Glutamatergic neuron (in vitro differentiated cells): ENCODE data around the gene NIPBL. TPM values are rescaled to one million over a fixed set of nuclear protein-coding genes. Genes with fewer than 3 reads are reported as not detected.
"Not testable (repeated sequence)": the region's sequence is repeated elsewhere in the genome, so short reads cannot be mapped to it uniquely, and the experiment has no call there.

Experiments
- DNase-seq: peaks from one replicate; pipeline ENCODE4 v3.0.0; 2022
- H3K27ac Mint-ChIP-seq: one replicate; pipeline ENCODE4 v1.8.0; 2020; ENCODE audit warnings: mild to moderate bottlenecking, mixed read lengths, inconsistent platforms; ENCODE audit not compliant: unreplicated experiment
- H3K27me3 Mint-ChIP-seq: one replicate; pipeline ENCODE4 v1.8.0; 2020; ENCODE audit warnings: mild to moderate bottlenecking, moderate library complexity, mixed read lengths, inconsistent platforms; ENCODE audit not compliant: unreplicated experiment
- H3K36me3 Mint-ChIP-seq: one replicate; pipeline ENCODE4 v1.8.0; 2020; ENCODE audit warnings: mild to moderate bottlenecking, mixed read lengths, inconsistent platforms; ENCODE audit not compliant: unreplicated experiment
- H3K4me1 Mint-ChIP-seq: one replicate; pipeline ENCODE4 v1.8.0; 2020; ENCODE audit warnings: mild to moderate bottlenecking, low read depth, mixed read lengths, inconsistent platforms; ENCODE audit not compliant: unreplicated experiment
- H3K4me3 Mint-ChIP-seq: one replicate; pipeline ENCODE4 v1.8.0; 2020; ENCODE audit warnings: mild to moderate bottlenecking, mixed read lengths, inconsistent platforms; ENCODE audit not compliant: unreplicated experiment
- H3K9me3 Mint-ChIP-seq: one replicate; pipeline ENCODE4 v1.8.0; 2020; ENCODE audit warnings: mild to moderate bottlenecking, moderate library complexity, mixed read lengths, inconsistent platforms; ENCODE audit not compliant: unreplicated experiment
- total RNA-seq: library from RNA; stranded (reverse); fragmentation: NEBNext Ultra II Directional; extraction: Animal tissue kit (Norgen Biotek cat#: 25700); gene quantifications from one replicate; pipeline ENCODE4 v1.2.1, GENCODE V29; 2021; ENCODE audit not compliant: unreplicated experiment
- TF ChIP-seq, protein P1 (sequence below): fragments of 200-600 bp; sonication (generic); IDR thresholded peaks from one replicate; pipeline ENCODE4 v1.5.0; 2021; ENCODE audit not compliant: partially characterized antibody, unreplicated experiment

The NIPBL gene
- total RNA-seq, 1 donor from 2014 or later: 81.1 TPM

DNA sequence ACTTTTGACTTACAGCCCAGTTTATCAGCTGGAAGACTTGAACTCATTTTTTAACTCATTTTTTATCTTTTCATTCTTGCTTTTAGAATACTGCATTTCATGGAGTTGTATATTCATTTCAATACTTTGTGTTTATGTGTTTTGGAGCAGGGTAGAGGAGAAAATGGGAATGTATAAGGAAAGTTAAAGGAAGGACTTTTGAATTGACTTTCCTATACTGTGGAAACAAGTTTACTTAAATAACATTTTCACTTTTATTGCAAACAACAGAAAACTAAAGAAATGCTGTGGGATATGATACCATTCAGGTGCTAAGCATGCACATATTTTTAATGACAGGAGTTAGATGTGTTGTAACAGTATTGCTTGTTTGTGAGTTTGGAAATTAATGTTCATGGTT is 11.7 kb downstream of the NIPBL start:
- Mint-ChIP-seq H3K27me3 (no peaks in the 10 kb centered on the region), H3K4me1 (peaks cover 2% of the 10 kb centered on the region), H3K36me3 (peaks cover 5% of the 10 kb centered on the region), H3K9me3 (no peaks in the 10 kb centered on the region), H3K4me3 (no peak overlapping the region), H3K27ac (no peak overlapping the region)
- TF ChIP-seq, protein P1, sequence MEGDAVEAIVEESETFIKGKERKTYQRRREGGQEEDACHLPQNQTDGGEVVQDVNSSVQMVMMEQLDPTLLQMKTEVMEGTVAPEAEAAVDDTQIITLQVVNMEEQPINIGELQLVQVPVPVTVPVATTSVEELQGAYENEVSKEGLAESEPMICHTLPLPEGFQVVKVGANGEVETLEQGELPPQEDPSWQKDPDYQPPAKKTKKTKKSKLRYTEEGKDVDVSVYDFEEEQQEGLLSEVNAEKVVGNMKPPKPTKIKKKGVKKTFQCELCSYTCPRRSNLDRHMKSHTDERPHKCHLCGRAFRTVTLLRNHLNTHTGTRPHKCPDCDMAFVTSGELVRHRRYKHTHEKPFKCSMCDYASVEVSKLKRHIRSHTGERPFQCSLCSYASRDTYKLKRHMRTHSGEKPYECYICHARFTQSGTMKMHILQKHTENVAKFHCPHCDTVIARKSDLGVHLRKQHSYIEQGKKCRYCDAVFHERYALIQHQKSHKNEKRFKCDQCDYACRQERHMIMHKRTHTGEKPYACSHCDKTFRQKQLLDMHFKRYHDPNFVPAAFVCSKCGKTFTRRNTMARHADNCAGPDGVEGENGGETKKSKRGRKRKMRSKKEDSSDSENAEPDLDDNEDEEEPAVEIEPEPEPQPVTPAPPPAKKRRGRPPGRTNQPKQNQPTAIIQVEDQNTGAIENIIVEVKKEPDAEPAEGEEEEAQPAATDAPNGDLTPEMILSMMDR: no peak
- DNase-seq: no peak

DNA sequence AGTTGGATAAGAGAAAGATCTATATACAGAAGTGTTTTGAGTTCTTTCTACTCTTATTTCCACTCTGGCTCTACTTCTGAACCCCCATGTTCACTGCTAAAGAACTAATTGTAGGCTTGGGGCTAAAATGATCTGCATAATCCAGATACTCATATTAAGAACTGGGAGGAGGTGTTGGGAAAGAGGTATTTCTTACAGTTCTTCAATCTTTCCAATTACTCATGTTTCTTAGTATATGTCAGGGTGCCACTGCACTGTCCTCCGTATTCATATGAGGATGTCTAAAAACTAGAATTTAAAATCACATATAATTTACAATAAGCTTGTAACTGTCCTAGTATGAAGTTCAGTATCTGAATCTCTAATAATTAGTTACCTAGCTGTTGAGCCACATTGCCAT is 12.7 kb downstream of the NIPBL start:
- DNase-seq: no peak
- Mint-ChIP-seq H3K4me1 (no peaks in the 10 kb centered on the region), H3K9me3 (no peaks in the 10 kb centered on the region), H3K36me3 (peaks cover 5% of the 10 kb centered on the region), H3K4me3 (no peak overlapping the region), H3K27me3 (no peaks in the 10 kb centered on the region), H3K27ac (no peak overlapping the region)
- TF ChIP-seq, protein P1: no peak

DNA sequence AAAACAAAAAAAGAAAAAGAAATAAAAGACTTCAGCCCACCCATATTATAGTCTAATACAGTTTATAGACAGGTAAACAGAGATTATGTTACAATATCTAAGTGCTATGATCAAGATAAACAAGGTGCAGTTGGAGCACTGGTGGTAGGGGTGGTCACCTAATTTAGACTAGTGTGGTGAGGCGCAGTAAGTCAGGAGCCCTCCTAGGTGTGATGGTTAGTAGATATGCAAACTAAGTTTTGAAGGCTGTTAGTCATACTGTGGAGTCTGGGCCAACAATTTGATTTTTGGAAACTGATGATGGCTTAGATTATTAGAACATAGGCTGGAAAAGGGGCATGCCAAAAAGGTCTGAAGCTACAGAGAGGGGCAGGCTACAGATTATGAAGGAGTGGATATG is 14.7 kb downstream of the NIPBL start:
- TF ChIP-seq, protein P1: no peak
- no peak overlapping the region for H3K27ac Mint-ChIP-seq
- no peak for DNase-seq
- no peak overlapping the region for H3K4me3 Mint-ChIP-seq
- no peaks in the 10 kb centered on the region for H3K4me1 Mint-ChIP-seq
- no peaks in the 10 kb centered on the region for H3K27me3 Mint-ChIP-seq
- H3K36me3 Mint-ChIP-seq: no peaks in the 10 kb centered on the region
- no peaks in the 10 kb centered on the region for H3K9me3 Mint-ChIP-seq

DNA sequence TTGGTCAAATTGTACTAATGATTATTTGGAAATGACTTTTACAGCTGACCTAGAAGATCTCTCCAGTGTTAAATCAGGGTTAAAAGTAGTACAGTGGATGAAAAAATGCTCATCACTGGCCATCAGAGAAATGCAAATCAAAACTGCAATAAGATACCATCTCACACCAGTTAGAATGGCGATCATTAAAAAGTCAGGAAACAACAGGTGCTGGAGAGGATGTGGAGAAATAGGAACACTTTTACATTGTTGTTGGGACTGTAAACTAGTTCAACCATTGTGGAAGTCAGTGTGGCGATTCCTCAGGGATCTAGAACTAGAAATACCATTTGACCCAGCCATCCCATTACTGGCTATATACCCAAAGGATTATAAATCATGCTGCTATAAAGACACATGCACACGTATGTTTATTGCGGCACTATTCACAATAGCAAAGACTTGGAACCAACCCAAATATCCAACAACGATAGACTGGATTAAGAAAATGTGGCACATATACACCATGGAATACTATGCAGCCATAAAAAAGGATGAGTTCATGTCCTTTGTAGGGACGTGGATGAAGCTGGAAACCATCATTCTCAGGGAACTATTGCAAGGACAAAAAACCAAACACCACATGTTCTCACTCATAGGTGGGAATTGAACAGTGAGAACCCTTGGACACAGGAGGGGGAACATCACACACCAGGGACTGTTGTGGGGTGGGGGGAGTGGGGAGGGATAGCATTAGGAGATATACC is 15.7 kb downstream of the NIPBL start:
- not testable (repeated sequence) for H3K4me3 Mint-ChIP-seq, H3K27me3 Mint-ChIP-seq, H3K4me1 Mint-ChIP-seq, H3K27ac Mint-ChIP-seq, H3K9me3 Mint-ChIP-seq, H3K36me3 Mint-ChIP-seq, DNase-seq

DNA sequence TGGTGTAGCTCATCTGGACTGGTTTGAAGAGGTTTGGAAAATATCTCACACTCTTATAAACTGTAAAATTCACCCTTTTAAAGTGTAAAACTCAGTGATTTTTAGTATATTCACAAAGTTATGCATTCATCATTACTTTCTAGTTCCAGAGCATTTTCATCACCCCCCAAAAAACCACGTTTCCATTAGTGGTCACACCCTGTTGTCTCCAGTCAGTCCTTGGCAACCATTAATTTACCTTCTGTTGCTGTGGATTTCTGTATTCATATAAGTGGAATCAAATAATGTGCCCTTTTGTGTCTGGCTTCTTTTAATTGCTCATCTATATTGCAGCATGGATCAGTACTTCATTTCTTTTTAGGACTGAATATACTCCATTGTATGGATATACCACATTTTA is 18.4 kb downstream of the NIPBL start:
- no peak overlapping the region for H3K4me3 Mint-ChIP-seq
- peaks cover 3% of the 10 kb centered on the region for H3K4me1 Mint-ChIP-seq
- H3K9me3 Mint-ChIP-seq: no peaks in the 10 kb centered on the region
- H3K27ac Mint-ChIP-seq: no peak overlapping the region
- TF ChIP-seq, protein P1: no peak
- H3K27me3 Mint-ChIP-seq: no peaks in the 10 kb centered on the region
- H3K36me3 Mint-ChIP-seq: no peaks in the 10 kb centered on the region
- no peak for DNase-seq
